H1 (cell line): ENCODE data around the gene CUBN. TPM values are rescaled to one million over a fixed set of nuclear protein-coding genes. Genes with fewer than 3 reads are reported as not detected.

Experiments used
- CEBPB ChIP-seq: IDR thresholded peaks from 2 replicates; pipeline ENCODE4 v1.6.1; 2012; ENCODE audit warnings: low read depth, low read length
- JUN ChIP-seq: IDR thresholded peaks from 2 replicates; pipeline ENCODE4 v1.6.1; 2011; ENCODE audit warnings: low read depth, mild to moderate bottlenecking, improper control_type of control experiment, low read length
- KDM5A ChIP-seq: fragments of 200-600 bp; IDR thresholded peaks from 2 replicates; pipeline ENCODE4 v1.7.1; 2012; ENCODE audit warnings: mild to moderate bottlenecking, low read length, inconsistent platforms, mixed read lengths
- MAFK ChIP-seq: IDR thresholded peaks from 2 replicates; pipeline ENCODE4 v1.6.1; 2012; ENCODE audit warnings: low read depth, mild to moderate bottlenecking, improper control_type of control experiment, low read length
- NRF1 ChIP-seq: IDR thresholded peaks from 2 replicates; pipeline ENCODE4 v1.6.1; 2011; ENCODE audit warnings: mild to moderate bottlenecking, low read depth, low read length, improper control_type of control experiment
- RBBP5 ChIP-seq: IDR thresholded peaks from 2 replicates; pipeline ENCODE4 v1.7.1; 2012; ENCODE audit warnings: low read depth, mild to moderate bottlenecking, inconsistent platforms, low read length, moderate library complexity, borderline replicate concordance
- TAF1 ChIP-seq: IDR thresholded peaks from 2 replicates; pipeline ENCODE4 v1.6.1; 2011; ENCODE audit warnings: mild to moderate bottlenecking, low read depth, low read length
- polyA plus RNA-seq, 7 experiments: library from polyadenylated mRNA; depleted of rRNA in 3 of 7; stranded (reverse) in 5 of 7; unstranded in 2 of 7; fragments of >200 nt in 5 of 7; fragments of 200-250 nt in 2 of 7; gene quantifications; 1 replicate in 5 of 7; 2 replicates in 1 of 7; 4 replicates in 1 of 7; pipeline versions ENCODE4 v1.2.1 to v1.2.3, GENCODE V29; 2011 to 2013; ENCODE audit warnings: missing spikeins in 2 of 7, mixed read lengths in 2 of 7
- total RNA-seq: library from RNA; stranded (reverse); fragmentation: NEBNext Ultra II Directional; extraction: Animal tissue kit (Norgen Biotek cat#: 25700); gene quantifications from 2 replicates; pipeline ENCODE4 v1.2.1, GENCODE V29; 2021
- TF ChIP-seq, protein P1 (sequence below): fragments of 300-600 bp; sonication (generic); IDR thresholded peaks from 2 replicates; pipeline ENCODE4 v1.7.1; 2012; ENCODE audit warnings: low read length, moderate library complexity, mild to moderate bottlenecking, inconsistent platforms; ENCODE audit not compliant: insufficient replicate concordance

CUBN gene
- total and polyA plus RNA-seq, 2 of the 8 experiments (the other 6 are each of a cell fraction or from before 2014, with no cell fraction given), result 0.04 to 0.08 TPM

DNA sequence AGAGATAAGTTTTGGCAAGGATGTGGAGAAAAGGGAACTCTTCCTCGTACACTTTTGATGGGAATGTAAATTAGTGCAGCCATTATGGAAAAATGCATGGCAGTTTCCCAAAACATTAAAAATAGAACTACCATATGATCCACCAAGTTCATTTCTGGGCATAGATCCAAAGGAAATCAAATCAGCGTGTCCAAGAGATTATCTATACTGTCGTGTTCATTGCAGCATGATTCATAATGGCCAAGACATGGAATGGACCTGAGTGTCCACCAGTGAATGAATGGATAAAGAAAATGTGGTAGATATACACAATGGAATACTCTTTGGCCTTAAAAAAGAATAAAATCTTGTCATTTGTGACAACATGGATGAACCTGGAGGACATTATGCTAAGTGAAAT, 242.0 kb downstream of the CUBN start (continued):
- TF ChIP-seq, protein P1, sequence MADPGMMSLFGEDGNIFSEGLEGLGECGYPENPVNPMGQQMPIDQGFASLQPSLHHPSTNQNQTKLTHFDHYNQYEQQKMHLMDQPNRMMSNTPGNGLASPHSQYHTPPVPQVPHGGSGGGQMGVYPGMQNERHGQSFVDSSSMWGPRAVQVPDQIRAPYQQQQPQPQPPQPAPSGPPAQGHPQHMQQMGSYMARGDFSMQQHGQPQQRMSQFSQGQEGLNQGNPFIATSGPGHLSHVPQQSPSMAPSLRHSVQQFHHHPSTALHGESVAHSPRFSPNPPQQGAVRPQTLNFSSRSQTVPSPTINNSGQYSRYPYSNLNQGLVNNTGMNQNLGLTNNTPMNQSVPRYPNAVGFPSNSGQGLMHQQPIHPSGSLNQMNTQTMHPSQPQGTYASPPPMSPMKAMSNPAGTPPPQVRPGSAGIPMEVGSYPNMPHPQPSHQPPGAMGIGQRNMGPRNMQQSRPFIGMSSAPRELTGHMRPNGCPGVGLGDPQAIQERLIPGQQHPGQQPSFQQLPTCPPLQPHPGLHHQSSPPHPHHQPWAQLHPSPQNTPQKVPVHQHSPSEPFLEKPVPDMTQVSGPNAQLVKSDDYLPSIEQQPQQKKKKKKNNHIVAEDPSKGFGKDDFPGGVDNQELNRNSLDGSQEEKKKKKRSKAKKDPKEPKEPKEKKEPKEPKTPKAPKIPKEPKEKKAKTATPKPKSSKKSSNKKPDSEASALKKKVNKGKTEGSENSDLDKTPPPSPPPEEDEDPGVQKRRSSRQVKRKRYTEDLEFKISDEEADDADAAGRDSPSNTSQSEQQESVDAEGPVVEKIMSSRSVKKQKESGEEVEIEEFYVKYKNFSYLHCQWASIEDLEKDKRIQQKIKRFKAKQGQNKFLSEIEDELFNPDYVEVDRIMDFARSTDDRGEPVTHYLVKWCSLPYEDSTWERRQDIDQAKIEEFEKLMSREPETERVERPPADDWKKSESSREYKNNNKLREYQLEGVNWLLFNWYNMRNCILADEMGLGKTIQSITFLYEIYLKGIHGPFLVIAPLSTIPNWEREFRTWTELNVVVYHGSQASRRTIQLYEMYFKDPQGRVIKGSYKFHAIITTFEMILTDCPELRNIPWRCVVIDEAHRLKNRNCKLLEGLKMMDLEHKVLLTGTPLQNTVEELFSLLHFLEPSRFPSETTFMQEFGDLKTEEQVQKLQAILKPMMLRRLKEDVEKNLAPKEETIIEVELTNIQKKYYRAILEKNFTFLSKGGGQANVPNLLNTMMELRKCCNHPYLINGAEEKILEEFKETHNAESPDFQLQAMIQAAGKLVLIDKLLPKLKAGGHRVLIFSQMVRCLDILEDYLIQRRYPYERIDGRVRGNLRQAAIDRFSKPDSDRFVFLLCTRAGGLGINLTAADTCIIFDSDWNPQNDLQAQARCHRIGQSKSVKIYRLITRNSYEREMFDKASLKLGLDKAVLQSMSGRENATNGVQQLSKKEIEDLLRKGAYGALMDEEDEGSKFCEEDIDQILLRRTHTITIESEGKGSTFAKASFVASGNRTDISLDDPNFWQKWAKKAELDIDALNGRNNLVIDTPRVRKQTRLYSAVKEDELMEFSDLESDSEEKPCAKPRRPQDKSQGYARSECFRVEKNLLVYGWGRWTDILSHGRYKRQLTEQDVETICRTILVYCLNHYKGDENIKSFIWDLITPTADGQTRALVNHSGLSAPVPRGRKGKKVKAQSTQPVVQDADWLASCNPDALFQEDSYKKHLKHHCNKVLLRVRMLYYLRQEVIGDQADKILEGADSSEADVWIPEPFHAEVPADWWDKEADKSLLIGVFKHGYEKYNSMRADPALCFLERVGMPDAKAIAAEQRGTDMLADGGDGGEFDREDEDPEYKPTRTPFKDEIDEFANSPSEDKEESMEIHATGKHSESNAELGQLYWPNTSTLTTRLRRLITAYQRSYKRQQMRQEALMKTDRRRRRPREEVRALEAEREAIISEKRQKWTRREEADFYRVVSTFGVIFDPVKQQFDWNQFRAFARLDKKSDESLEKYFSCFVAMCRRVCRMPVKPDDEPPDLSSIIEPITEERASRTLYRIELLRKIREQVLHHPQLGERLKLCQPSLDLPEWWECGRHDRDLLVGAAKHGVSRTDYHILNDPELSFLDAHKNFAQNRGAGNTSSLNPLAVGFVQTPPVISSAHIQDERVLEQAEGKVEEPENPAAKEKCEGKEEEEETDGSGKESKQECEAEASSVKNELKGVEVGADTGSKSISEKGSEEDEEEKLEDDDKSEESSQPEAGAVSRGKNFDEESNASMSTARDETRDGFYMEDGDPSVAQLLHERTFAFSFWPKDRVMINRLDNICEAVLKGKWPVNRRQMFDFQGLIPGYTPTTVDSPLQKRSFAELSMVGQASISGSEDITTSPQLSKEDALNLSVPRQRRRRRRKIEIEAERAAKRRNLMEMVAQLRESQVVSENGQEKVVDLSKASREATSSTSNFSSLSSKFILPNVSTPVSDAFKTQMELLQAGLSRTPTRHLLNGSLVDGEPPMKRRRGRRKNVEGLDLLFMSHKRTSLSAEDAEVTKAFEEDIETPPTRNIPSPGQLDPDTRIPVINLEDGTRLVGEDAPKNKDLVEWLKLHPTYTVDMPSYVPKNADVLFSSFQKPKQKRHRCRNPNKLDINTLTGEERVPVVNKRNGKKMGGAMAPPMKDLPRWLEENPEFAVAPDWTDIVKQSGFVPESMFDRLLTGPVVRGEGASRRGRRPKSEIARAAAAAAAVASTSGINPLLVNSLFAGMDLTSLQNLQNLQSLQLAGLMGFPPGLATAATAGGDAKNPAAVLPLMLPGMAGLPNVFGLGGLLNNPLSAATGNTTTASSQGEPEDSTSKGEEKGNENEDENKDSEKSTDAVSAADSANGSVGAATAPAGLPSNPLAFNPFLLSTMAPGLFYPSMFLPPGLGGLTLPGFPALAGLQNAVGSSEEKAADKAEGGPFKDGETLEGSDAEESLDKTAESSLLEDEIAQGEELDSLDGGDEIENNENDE, result no peak
- no peak for TF ChIP-seq NRF1
- no peak for TF ChIP-seq JUN
- TF ChIP-seq MAFK, result no peak
- no peak for TF ChIP-seq CEBPB
- TF ChIP-seq TAF1, result no peak
- TF ChIP-seq KDM5A, result no peak
- no peak for TF ChIP-seq RBBP5
- TF ChIP-seq, all 59 proteins: peak for 0
